K562 (cell line): ENCODE results near the gene ENO2. TPM values are rescaled to one million over a fixed set of nuclear protein-coding genes. Genes with fewer than 3 reads are reported as not detected.
A peak's percentile ranks its signal among the peaks of the same experiment; 100 is the strongest.

Experiments used
- CBX3 ChIP-seq, 2 experiments: IDR thresholded peaks; 1 replicate in 1 of 2; 2 replicates in 1 of 2; pipeline ENCODE4 v1.6.1; 2012; ENCODE audit warnings: inconsistent platforms in 2 of 2, low read length in 2 of 2, borderline replicate concordance in 1 of 2, control low read depth in 1 of 2
- ELF2 ChIP-seq: fragments of 250-450 bp; sonication (Bioruptor Pico); IDR thresholded peaks from 2 replicates; pipeline ENCODE4 v1.5.0; 2021; ENCODE audit warnings: mild to moderate bottlenecking
- ESRRA ChIP-seq: fragments of 450-650 bp; IDR thresholded peaks from 2 replicates; pipeline ENCODE4 v1.6.1; 2014; ENCODE audit warnings: low read depth, mild to moderate bottlenecking, moderate library complexity, borderline replicate concordance
- ESRRB ChIP-seq: fragments of 250-450 bp; sonication (Bioruptor Pico); IDR thresholded peaks from 2 replicates; pipeline ENCODE4 v1.5.0; 2020; ENCODE audit warnings: mild to moderate bottlenecking, moderate library complexity, borderline replicate concordance
- NCOR1 ChIP-seq: fragments of 450-650 bp; IDR thresholded peaks from 2 replicates; pipeline ENCODE4 v1.6.1; 2016; ENCODE audit warnings: mild to moderate bottlenecking, moderate library complexity
- POLR2B ChIP-seq: fragments of 450-650 bp; IDR thresholded peaks from 2 replicates; pipeline ENCODE4 v1.6.1; 2018; ENCODE audit warnings: low read depth; ENCODE audit not compliant: partially characterized antibody
- RNF2 ChIP-seq: sonication (generic); IDR thresholded peaks from 2 replicates; pipeline ENCODE4 v1.6.1; 2016
- TAF1 ChIP-seq: IDR thresholded peaks from 2 replicates; pipeline ENCODE4 v1.6.1; 2011; ENCODE audit warnings: mild to moderate bottlenecking, low read length, moderate library complexity; ENCODE audit not compliant: insufficient read depth, control insufficient read depth, severe bottlenecking; ENCODE audit errors: extremely low read depth
- ZNF263 ChIP-seq: sonication (generic); formaldehyde crosslinking; IDR thresholded peaks from 2 replicates; pipeline ENCODE4 v1.8.0; 2022; ENCODE audit warnings: mild to moderate bottlenecking, missing genetic modification reagents, borderline replicate concordance
- ZNF561 ChIP-seq: fragments of 450-650 bp; formaldehyde crosslinking; conservative IDR thresholded peaks from 2 replicates; pipeline ENCODE4 v1.4.0; 2020; ENCODE audit warnings: mild to moderate bottlenecking, moderate library complexity
- ZNF584 ChIP-seq: fragments of 200-800 bp; sonication (Bioruptor generic); IDR thresholded peaks from 2 replicates; pipeline ENCODE4 v1.6.1; 2016; ENCODE audit warnings: low read depth, mild to moderate bottlenecking, missing genetic modification characterization, missing compliant biosample characterization
- ZNF830 ChIP-seq: fragments of 250-450 bp; sonication (Bioruptor Pico); IDR thresholded peaks from 2 replicates; pipeline ENCODE4 v1.5.0; 2021; ENCODE audit warnings: mild to moderate bottlenecking
- polyA plus RNA-seq, 8 experiments: library from polyadenylated mRNA; depleted of rRNA in 4 of 8; stranded (reverse) in 5 of 8; unstranded in 3 of 8; fragments of >200 nt; fragmentation: Nextera tagmentation in 2 of 8; fragmentation: Illumina TruSeq in 1 of 8; extraction: Ambion mirVana in 2 of 8; extraction: Trizol in 1 of 8; gene quantifications; 2 replicates each; pipeline versions ENCODE4 v1.2.1 to v1.2.3, GENCODE V29; 2011 to 2014; ENCODE audit warnings: inconsistent platforms in 1 of 8, missing spikeins in 1 of 8
- total RNA-seq, 7 experiments: library from RNA; depleted of rRNA in 6 of 7; stranded (reverse); fragments of >200 nt in 6 of 7; fragmentation: Illumina TruSeq in 2 of 7; extraction: Trizol in 2 of 7; gene quantifications; 2 replicates each; pipeline versions ENCODE4 v1.2.1 to v1.2.3, GENCODE V29; 2011 to 2021; ENCODE audit warnings: low replicate concordance in 1 of 7
- TF ChIP-seq, protein P1 (sequence below): fragments of 200-800 bp; sonication (Bioruptor generic); IDR thresholded peaks from 2 replicates; pipeline ENCODE4 v1.6.1; 2017; ENCODE audit warnings: missing genetic modification characterization, missing compliant biosample characterization
- TF ChIP-seq, protein P2 (sequence below): fragments of 250-450 bp; sonication (Bioruptor Pico); IDR thresholded peaks from 2 replicates; pipeline ENCODE4 v1.5.0; 2021; ENCODE audit warnings: mild to moderate bottlenecking, borderline replicate concordance
- TF ChIP-seq, protein P3 (sequence below): sonication (generic); formaldehyde crosslinking; IDR thresholded peaks from 2 replicates; pipeline ENCODE4 v1.5.0; 2020; ENCODE audit warnings: missing genetic modification reagents
- TF ChIP-seq, protein P4 (sequence below): sonication (generic); formaldehyde crosslinking; IDR thresholded peaks from 2 replicates; pipeline ENCODE4 v1.8.1; 2023; ENCODE audit warnings: mild to moderate bottlenecking, missing genetic modification reagents
- TF ChIP-seq, protein P5 (sequence below), 3 experiments: fragments of 200-800 bp in 1 of 3; fragments of 250-450 bp in 1 of 3; fragments of 450-650 bp in 1 of 3; sonication (Bioruptor Pico) in 1 of 3; sonication (Bioruptor generic) in 1 of 3; formaldehyde crosslinking in 1 of 3; IDR thresholded peaks; 2 replicates each; pipeline versions ENCODE4 v1.6.1 to v1.8.0; 2016 to 2022; ENCODE audit warnings: mild to moderate bottlenecking in 2 of 3, missing genetic modification characterization in 2 of 3, missing compliant biosample characterization in 1 of 3, moderate library complexity in 1 of 3

The ENO2 gene
- total and polyA plus RNA-seq, 9 of the 15 experiments (the other 6 are each of a cell fraction or from before 2014, with no cell fraction given) = 10.9 to 43.3 (median 21.0) TPM

DNA sequence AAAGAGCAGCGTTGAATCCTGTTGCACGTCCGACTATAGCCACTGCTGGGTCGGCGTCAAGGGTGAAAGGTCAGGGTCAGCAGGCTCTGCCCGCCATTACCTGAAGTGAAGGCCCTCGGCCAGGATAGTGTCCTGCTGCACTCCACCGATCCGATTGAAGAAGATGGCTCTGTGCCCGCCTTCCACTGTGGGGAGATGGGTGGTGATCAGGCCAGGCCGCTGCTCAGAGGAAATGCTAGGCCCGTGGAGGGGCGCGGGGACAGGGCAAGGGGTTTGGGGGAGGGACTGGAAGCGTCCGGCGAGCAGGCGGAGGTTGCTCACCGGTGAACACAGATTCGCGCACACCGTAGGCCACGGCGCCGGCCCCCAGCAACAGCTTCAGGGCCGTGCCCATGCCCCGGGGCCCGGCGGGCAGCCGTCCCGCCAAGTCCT lies 55.7 kb downstream of the ENO2 start (continued):
- no peak for TF ChIP-seq ZNF830 (CRISPR knock-in tag)
- TF ChIP-seq ESRRA = peak; percentile 40; the same call in 1 of the 2 replicates
- no peak for TF ChIP-seq ELF2 (CRISPR knock-in tag)
- TF ChIP-seq, protein P1, sequence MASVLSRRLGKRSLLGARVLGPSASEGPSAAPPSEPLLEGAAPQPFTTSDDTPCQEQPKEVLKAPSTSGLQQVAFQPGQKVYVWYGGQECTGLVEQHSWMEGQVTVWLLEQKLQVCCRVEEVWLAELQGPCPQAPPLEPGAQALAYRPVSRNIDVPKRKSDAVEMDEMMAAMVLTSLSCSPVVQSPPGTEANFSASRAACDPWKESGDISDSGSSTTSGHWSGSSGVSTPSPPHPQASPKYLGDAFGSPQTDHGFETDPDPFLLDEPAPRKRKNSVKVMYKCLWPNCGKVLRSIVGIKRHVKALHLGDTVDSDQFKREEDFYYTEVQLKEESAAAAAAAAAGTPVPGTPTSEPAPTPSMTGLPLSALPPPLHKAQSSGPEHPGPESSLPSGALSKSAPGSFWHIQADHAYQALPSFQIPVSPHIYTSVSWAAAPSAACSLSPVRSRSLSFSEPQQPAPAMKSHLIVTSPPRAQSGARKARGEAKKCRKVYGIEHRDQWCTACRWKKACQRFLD (CRISPR knock-in tag) = no peak
- no peak for TF ChIP-seq ZNF561
- TF ChIP-seq, protein P2, sequence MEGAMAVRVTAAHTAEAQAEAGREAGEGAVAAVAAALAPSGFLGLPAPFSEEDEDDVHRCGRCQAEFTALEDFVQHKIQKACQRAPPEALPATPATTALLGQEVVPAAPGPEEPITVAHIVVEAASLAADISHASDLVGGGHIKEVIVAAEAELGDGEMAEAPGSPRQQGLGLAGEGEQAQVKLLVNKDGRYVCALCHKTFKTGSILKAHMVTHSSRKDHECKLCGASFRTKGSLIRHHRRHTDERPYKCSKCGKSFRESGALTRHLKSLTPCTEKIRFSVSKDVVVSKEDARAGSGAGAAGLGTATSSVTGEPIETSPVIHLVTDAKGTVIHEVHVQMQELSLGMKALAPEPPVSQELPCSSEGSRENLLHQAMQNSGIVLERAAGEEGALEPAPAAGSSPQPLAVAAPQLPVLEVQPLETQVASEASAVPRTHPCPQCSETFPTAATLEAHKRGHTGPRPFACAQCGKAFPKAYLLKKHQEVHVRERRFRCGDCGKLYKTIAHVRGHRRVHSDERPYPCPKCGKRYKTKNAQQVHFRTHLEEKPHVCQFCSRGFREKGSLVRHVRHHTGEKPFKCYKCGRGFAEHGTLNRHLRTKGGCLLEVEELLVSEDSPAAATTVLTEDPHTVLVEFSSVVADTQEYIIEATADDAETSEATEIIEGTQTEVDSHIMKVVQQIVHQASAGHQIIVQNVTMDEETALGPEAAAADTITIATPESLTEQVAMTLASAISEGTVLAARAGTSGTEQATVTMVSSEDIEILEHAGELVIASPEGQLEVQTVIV (CRISPR knock-in tag) = no peak
- no peak for TF ChIP-seq RNF2
- no peak for TF ChIP-seq CBX3 (IDR thresholded peaks at IDR 0.05; ENCODE audit: borderline replicate concordance in 1 of 2, low read length in 2 of 2)
- TF ChIP-seq ZNF263 (CRISPR knock-in tag) = no peak
- TF ChIP-seq, protein P3, sequence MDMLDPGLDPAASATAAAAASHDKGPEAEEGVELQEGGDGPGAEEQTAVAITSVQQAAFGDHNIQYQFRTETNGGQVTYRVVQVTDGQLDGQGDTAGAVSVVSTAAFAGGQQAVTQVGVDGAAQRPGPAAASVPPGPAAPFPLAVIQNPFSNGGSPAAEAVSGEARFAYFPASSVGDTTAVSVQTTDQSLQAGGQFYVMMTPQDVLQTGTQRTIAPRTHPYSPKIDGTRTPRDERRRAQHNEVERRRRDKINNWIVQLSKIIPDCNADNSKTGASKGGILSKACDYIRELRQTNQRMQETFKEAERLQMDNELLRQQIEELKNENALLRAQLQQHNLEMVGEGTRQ (CRISPR knock-in tag) = no peak
- TF ChIP-seq POLR2B = no peak
- no peak for TF ChIP-seq ZNF584 (CRISPR knock-in tag)
- TF ChIP-seq, protein P4, sequence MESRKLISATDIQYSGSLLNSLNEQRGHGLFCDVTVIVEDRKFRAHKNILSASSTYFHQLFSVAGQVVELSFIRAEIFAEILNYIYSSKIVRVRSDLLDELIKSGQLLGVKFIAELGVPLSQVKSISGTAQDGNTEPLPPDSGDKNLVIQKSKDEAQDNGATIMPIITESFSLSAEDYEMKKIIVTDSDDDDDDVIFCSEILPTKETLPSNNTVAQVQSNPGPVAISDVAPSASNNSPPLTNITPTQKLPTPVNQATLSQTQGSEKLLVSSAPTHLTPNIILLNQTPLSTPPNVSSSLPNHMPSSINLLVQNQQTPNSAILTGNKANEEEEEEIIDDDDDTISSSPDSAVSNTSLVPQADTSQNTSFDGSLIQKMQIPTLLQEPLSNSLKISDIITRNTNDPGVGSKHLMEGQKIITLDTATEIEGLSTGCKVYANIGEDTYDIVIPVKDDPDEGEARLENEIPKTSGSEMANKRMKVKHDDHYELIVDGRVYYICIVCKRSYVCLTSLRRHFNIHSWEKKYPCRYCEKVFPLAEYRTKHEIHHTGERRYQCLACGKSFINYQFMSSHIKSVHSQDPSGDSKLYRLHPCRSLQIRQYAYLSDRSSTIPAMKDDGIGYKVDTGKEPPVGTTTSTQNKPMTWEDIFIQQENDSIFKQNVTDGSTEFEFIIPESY (CRISPR knock-in tag) = no peak; the same call in 1 of the 2 replicates
- no peak for TF ChIP-seq TAF1
- TF ChIP-seq ESRRB (CRISPR knock-in tag) = no peak
- TF ChIP-seq, protein P5, sequence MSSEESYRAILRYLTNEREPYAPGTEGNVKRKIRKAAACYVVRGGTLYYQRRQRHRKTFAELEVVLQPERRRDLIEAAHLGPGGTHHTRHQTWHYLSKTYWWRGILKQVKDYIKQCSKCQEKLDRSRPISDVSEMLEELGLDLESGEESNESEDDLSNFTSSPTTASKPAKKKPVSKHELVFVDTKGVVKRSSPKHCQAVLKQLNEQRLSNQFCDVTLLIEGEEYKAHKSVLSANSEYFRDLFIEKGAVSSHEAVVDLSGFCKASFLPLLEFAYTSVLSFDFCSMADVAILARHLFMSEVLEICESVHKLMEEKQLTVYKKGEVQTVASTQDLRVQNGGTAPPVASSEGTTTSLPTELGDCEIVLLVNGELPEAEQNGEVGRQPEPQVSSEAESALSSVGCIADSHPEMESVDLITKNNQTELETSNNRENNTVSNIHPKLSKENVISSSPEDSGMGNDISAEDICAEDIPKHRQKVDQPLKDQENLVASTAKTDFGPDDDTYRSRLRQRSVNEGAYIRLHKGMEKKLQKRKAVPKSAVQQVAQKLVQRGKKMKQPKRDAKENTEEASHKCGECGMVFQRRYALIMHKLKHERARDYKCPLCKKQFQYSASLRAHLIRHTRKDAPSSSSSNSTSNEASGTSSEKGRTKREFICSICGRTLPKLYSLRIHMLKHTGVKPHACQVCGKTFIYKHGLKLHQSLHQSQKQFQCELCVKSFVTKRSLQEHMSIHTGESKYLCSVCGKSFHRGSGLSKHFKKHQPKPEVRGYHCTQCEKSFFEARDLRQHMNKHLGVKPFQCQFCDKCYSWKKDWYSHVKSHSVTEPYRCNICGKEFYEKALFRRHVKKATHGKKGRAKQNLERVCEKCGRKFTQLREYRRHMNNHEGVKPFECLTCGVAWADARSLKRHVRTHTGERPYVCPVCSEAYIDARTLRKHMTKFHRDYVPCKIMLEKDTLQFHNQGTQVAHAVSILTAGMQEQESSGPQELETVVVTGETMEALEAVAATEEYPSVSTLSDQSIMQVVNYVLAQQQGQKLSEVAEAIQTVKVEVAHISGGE (CRISPR knock-in tag; IDR thresholded peaks at IDR 0.05) = peak in 1 of 3 experiments; percentile 91; a peak in 1 of 6 replicates
- no peak for TF ChIP-seq NCOR1
